HCT116 (cell line): ENCODE measurements around the gene TRIM69.

Experiments used
- EZH2 ChIP-seq: fragments of 200-600 bp; sonication (generic); IDR thresholded peaks from 2 replicates; pipeline ENCODE4 v1.6.1; 2017; ENCODE audit warnings: antibody characterized with exemption, mixed run types
- POLR2AphosphoS5 ChIP-seq: IDR thresholded peaks from 2 replicates; pipeline ENCODE4 v1.6.1; 2011; ENCODE audit warnings: mild to moderate bottlenecking, low read depth, low read length, moderate library complexity
- SP1 ChIP-seq: IDR thresholded peaks from 2 replicates; pipeline ENCODE4 v1.6.1; 2012; ENCODE audit warnings: low read depth
- ZNF274 ChIP-seq: fragments of 200-500 bp; sonication (Bioruptor generic); IDR thresholded peaks from 2 replicates; pipeline ENCODE4 v1.6.1; 2014; ENCODE audit warnings: mild to moderate bottlenecking, low read depth, low read length, inconsistent platforms
- TF ChIP-seq, protein P1 (sequence below): IDR thresholded peaks from 2 replicates; pipeline ENCODE4 v1.6.1; 2012
- TF ChIP-seq, protein P2 (sequence below): IDR thresholded peaks from 2 replicates; pipeline ENCODE4 v1.6.1; 2012
- TF ChIP-seq, protein P3 (sequence below), 3 experiments: fragments of 200-600 bp in 1 of 3; sonication (generic) in 1 of 3; IDR thresholded peaks in 2 of 3; conservative IDR thresholded peaks in 1 of 3; 2 replicates each; pipeline ENCODE4 v1.5.1; 2012 to 2017; ENCODE audit warnings: low read depth in 2 of 3, low read length in 2 of 3, antibody characterized with exemption in 1 of 3, borderline replicate concordance in 1 of 3, control low read depth in 1 of 3, mild to moderate bottlenecking in 1 of 3, mixed read lengths in 1 of 3, mixed run types in 1 of 3, moderate library complexity in 1 of 3; ENCODE audit not compliant: insufficient read depth in 1 of 3

DNA sequence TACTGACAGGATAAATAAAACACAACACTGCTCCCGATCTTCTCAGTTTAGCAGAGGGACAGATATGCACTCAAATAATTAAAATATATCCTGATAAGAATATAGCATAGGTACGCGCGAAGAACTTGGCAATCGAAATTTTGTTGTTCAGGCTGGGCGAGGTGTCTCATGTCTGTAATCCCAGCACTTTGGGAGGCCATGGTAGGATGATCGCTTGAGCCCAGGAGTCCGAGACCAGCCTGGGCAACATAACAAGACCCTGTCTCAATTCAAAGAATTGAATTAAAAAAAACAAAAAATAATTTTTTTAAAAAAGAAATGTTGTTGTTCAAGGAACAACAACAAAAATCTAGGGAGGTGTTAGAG, 17.4 kb upstream of the TRIM69 start:
- TF ChIP-seq POLR2AphosphoS5 (no peak), ZNF274 (no peak), SP1 (no peak), EZH2 (no peak)
- TF ChIP-seq, protein P1, sequence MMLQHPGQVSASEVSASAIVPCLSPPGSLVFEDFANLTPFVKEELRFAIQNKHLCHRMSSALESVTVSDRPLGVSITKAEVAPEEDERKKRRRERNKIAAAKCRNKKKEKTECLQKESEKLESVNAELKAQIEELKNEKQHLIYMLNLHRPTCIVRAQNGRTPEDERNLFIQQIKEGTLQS = no peak
- TF ChIP-seq, protein P2, sequence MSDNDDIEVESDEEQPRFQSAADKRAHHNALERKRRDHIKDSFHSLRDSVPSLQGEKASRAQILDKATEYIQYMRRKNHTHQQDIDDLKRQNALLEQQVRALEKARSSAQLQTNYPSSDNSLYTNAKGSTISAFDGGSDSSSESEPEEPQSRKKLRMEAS = no peak
- TF ChIP-seq, protein P3, sequence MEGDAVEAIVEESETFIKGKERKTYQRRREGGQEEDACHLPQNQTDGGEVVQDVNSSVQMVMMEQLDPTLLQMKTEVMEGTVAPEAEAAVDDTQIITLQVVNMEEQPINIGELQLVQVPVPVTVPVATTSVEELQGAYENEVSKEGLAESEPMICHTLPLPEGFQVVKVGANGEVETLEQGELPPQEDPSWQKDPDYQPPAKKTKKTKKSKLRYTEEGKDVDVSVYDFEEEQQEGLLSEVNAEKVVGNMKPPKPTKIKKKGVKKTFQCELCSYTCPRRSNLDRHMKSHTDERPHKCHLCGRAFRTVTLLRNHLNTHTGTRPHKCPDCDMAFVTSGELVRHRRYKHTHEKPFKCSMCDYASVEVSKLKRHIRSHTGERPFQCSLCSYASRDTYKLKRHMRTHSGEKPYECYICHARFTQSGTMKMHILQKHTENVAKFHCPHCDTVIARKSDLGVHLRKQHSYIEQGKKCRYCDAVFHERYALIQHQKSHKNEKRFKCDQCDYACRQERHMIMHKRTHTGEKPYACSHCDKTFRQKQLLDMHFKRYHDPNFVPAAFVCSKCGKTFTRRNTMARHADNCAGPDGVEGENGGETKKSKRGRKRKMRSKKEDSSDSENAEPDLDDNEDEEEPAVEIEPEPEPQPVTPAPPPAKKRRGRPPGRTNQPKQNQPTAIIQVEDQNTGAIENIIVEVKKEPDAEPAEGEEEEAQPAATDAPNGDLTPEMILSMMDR (IDR thresholded peaks at IDR 0.05 in 2 of 3, conservative IDR thresholded peaks at IDR 0.05 in 1 of 3; ENCODE audit: borderline replicate concordance in 1 of 3, insufficient read depth in 1 of 3, low read depth in 2 of 3, low read length in 2 of 3) = no peak
